ENCODE measurements around the gene SHQ1.

GRCh38 chr3:72800869-72801268 lies 47.4 kb downstream of the SHQ1 start:
- TF ChIP-seq POLR2A (IDR thresholded peaks at IDR 0.05): no peak
- no peak for TF ChIP-seq CTCF (IDR thresholded peaks at IDR 0.05)
